HG03066 (cell line): ENCODE data around the gene TOLLIP.

Source experiments
- ATAC-seq: cut with Tn5 transposase; IDR thresholded peaks from one replicate; pipeline ENCODE4 v1.9.1; 2021; ENCODE audit warnings: low read depth; ENCODE audit not compliant: unreplicated experiment

Gene TOLLIP

DNA sequence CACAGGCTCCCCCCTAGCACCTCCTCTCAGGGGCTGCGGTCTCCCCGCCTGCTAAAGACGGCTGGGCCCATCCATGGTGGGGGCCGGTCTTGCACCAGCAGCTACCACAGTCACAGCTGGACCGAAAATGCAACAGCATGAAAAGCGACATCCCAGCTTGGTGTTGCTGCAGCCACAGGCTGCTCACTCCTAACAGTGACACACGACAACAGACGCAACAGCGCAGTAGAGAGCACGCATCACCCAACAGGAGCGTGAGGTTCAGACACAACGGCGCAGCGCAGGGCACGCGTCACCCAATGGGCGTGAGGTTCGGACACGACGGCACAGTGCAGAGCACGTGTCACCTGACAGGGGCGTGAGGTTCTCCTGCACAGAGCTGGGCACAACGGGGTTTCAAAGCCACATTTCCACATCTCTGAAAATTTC lies 24.1 kb downstream of the TOLLIP start:
- ATAC-seq = no peak

DNA sequence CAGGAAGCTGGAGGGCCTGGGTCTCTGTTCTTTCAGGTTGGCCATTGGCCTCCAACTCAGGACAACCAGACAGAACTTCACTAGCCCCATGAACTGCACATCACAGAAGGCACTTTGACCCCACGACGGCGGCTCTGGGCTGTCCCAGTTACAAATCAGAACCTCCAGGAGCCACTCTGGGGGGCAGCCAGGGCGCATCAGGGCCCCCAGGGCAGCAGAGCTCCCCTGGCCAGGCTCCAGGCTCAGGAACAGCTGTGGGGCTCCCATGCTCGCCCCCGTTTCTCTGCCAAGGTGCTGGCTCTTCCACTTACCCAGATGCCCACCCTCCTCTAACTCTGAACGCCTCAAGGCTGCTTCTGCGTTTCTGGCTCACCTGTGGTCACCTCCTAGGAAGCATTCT lies 25.5 kb downstream of the TOLLIP start:
- no peak for ATAC-seq

DNA sequence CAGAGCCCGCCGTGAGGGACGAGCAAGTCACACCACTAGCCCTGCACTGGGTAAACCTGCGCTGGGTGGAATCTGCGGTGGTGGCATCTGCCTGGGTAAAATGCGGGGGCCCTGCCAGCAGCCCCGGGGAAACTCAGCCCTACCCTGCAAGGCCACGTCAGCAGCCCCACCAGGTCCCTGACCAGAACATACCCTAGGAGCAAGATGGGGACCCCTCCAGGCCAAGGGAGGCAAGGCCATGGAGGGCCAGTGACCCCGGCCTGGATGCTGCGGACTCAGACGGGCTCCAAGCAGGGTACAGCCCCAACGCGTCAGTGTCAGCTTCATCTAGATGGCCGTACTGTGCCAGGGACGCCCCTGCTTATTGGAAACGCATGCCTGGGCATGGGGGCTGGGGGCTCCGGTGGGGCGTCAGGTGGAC lies 26.3 kb downstream of the TOLLIP start:
- no peak for ATAC-seq

DNA sequence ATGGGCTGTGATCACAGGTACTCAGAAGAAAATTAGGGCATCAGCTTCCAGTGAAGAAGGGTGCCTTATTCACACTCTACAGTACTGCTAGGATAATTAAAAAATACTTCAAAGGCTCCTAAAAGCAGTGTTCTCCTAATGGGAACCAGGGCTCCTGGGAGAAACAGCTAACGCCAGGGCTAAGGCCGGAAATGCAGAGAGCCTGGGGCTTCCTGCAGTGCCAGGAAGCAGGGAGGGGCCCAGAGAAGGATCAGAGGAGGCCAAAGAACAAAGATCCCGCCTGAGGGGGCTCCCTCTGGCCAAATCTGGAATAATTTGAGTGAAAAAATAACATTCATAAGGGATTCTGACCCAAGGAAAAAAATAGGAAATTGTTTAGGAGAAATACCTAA lies 27.5 kb downstream of the TOLLIP start:
- ATAC-seq = no peak

DNA sequence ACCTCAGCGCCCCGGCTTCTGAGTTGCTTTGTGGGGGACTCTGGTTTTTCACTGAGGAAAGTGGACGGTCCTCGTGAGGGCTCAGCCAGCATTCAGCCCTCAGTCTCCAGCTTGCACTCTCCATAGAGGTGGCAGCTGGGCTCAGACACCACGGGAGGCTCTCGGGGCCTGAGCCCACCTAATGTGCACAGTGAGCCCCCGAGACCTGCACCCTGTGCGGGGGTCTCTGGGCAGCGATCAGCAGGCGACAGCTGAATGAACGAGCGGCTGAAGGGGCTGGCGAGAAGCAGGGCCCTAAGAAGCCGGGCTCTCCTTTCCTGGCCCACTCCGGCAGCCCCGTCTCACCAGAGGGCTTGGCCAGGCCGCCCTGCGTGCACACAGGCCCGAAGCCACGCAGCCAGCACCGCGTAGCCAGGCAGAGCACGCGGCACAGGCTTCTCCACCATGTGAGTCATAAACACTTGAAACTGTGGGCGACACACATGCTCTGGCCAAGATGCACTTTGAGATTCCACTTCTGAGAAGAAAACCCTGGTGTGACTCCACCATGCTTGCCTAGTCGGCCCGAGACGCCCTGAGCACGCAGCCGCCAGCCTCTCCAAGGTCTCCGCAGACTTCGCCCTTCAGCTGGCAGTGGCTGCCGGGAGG lies 28.0 kb downstream of the TOLLIP start:
- ATAC-seq = no peak

DNA sequence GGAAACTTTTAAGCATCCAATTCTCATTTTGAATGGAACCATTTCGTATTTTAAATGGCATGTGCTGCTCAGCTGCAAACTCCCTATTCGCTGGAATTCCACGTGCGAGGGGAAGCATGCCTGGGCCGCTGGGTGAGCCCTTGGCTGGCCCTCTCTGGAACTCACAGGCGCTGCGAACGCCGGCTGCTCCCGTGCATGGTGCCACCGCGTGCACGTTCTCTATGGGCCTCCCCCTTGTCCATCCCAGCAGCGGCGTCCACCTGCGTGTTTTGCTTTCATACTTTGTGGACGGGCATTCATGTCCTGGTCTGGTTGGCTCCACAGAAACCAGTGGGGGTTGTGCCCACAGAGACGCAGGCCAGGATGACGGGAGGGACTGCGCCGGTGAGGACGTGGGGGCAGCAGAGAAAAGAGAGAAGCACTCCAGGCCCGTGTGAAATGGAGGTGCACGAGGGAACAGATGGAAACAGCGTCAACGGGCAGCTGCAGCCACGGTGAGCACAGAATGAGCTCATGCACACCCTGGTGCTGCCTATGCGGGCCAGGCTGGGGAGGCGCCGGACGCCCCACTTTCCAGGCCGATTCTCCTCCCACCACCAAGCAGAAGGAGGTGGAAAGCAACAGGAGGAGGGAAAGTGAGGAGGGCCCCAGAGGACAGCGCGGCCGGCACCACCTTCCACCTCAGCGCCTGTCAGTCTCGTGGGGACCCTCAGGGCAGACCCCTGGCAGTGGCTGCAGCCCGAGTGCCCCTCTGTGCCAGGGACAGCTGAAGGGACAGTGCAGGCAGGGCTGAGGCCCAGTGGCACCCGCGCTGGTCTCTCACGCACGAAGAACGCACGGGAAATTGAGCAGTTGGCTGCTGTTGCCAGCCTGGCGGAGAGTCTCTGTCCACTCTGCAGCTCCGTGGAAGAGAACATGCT lies 29.1 kb downstream of the TOLLIP start:
- ATAC-seq = no peak

DNA sequence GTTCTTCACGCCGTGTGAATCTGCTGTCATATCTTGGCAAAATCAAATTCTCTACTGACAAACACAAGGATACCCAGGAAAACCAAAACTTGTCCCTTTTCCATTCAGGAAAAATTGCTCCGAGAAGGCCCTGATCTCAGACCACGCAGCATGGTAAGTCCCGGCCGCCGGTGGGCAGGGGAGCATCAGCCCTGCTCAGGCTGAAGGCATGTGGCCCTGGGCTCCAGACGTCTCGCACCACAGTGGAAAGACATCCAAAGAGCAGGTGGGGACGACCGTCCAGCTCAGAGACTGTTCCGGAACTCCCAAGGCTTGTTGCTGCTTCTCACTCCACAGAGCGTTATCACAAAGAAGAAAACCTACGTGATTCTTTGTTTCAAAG lies 29.8 kb downstream of the TOLLIP start:
- no peak for ATAC-seq

DNA sequence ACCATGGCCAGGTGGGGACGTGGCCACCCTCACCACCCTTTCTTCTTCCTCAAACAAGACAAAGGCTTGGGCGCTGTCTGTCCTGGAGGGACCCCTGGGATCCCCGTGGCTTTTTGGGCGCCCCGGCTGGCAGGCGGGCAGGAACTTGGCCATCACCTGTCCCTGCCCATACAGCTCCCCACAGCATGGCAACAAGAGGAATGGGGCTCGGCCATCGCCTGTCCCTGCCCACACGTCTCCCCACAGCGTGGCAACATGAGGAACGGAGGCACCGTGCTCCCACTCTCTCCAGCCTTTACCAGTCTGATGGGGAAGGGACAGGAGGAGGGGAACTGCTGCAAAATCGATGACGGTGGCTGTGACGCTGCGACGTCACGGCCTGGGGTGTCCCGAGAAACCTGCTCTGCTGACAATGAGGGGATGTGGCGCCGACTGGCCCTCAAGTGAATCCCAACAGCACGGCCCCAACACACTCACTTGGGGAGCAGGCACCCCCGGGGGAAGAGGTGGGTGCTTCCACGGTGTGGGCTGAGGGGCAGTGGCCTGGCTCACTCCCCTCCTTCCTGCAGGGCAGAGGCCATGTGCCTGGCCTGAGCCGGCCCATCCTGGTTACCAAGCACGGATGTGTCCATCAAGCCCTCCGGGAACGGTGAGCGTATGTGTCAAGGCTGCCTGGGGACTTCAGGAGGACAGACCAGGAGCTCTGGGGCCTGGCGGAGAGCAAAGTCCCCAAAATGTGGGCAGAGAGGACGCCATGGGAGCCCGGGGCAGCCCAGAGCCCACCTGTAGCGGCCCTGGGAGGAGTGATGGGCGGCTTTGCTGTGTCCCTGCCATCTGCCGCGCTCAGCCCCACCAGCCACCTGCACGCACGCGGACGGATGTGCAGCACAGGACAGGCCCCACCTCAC lies 30.4 kb downstream of the TOLLIP start:
- no peak for ATAC-seq

DNA sequence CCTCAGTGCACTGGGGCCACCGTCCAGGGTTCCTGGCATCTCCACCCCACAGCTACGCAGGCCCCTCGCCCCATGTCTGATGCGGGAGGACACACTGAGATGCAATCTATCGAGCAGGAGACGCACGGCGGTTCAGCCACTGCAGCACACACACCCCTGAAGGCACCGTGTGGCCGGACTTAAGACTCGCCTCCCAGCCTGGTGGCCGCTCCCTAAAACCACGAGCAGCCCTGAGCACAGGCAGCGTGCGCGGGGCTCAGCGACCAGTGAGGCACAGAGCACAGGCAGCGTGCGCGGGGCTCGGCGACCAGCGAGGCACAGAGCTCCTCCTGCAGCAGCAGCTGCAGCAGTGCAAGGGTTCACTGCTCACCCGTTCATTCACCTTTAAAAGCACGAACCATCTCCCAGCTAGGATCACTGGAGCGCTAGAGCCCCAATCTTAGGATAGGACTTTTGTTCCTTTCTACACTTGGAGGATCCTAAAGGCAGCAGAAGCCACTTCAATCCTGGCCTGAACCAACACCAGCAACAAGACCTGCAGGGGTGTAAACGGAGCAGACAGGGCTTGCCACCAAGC lies 31.4 kb downstream of the TOLLIP start:
- no peak for ATAC-seq

DNA sequence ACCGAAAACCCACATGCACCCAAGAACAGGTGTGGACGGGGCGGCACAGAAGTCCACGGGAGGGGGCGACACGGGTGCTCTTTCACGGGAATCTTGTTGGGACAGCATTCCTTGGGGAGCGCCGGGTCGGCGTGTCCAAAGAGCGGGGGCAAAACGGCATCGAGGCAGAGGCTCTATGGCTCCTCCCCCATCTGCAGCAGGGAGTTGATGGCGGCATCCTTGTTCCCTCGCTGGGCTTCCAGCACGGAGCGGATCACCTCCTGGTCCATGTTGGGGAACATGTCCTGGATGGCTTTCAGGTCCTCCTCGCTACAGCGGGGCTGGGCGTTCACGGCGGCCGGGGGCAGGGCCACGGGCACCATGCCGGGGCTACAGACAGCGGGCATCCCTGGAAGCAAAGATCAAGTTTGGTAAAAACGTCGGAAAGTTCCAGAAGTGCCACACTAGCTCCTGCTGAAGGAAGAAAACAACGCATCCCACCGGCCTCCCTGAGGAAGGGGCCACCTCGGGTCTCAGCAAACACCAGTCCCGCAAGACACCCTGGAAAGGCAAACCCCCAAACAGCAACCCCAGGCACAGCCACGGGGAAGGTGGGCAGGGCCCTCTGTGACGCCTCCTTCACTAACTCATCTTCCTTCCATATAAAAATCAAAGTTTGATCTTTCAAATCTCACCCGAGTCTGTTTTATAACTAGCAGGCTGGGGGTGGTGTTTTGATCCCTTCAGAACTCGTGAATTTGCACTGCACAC lies 32.4 kb downstream of the TOLLIP start:
- ATAC-seq = no peak

DNA sequence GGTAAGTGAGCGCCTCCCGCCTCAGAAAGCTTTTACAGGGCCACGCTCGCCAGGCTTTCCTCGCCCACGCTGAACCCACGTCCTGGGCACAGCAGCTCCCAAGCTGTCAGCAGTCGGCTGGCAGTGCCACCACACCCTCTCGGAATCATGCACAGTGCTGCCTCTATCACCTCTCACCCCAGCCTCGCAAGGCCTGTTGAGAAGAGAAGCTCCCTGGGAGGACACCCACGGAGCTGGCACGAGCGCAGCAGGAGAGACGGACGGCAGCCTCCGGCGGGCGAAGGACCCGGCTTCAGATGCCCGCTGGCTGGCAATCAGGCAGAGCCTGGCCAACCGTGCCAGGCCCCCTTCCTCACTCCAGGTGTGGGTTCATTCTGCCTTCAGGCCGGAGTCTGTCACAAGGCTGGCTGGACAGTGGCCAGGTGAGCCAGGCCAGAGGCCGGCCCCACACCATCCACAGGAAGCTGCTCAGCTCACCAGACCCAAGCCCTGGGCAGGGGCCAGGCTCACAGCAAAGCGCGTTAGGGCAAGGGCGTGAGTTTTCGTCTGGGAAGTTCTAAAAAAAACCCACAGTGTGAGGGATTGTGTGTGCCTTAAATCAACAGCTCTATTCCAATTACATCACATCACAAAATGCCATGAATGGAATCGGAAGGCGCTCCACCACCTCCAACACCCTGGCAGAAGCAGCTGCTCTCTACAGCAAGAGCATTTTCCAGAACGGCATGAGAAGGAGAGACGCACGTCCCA lies 33.2 kb downstream of the TOLLIP start:
- ATAC-seq = no peak

DNA sequence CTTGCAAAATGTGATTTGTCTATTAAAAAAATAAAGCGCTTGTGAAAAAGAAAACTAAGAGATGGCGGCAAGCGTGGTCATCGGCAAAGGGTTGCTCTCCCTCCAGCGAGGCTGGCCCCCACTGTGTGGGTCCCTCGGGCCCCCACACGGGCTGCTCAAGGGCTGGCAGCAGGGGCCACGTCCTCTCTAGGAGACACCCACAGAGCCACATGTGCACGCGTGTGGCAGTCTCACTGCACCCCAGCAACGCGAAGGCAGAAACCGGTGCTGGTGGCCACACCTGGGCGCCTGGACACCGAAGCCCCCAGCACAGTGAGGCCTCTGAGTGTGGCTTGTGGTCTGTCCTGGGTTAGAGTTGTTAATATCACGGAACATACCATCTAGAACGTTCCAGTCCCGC lies 34.4 kb downstream of the TOLLIP start:
- no peak for ATAC-seq

DNA sequence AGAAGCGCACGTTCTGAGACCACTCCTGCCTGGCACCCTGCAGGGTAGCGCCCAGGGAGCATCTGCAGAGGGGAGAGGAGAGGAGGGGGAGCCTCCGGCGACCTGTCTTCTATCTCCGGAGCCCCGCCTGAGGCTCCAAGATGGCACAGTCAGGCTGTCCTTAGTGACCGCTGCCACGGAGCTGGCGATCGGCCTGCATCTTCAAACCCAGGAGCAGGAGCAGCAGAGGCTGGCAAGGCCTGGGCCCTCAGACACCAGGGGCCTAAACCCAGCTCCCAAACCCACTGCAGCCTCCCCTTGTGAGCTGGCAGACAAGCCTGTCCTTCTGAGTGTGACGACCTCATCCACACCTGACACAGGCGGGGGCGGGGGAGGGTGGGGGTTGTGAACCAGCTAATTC lies 34.9 kb downstream of the TOLLIP start:
- ATAC-seq = no peak

DNA sequence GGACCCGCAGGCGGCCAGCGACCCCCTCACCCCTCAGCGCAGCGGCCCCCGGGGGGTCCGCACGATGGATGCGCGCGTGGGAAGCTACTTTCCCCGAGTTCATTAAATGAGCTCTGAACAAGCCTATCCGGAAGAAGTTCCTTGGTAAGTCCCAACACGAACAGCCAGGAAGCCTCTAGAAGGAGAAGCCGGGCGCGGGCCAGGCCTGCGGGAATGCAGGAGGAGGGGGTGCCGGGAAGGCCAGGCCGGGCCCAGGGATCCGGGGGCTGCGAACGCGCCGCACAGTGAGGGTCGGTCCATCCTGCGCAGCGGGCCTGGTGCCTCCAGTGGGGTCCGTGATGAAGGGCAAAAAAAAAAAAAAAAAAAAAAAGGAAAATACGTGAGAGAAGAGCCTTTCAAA lies 36.9 kb downstream of the TOLLIP start:
- no peak for ATAC-seq

DNA sequence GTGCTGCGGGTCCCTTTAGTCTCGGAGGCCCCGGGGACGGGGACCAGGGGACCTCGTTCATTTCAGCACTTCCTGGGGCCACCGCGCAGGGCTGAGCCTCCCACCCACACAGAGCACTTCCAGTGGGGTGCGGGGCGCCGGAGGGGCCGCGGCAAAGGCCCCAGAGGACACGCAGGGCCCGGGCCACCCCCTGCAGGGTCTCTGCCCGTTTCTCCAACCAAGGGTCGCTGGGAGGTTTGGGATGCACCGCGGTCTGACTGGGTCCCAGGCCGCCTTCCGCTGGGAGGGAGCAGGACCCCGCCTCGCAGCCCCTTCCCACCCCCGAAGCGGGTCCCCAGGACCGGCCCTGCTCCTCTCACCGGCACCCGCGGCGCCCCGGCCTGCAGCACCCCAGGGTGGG lies 37.5 kb downstream of the TOLLIP start:
- no peak for ATAC-seq

DNA sequence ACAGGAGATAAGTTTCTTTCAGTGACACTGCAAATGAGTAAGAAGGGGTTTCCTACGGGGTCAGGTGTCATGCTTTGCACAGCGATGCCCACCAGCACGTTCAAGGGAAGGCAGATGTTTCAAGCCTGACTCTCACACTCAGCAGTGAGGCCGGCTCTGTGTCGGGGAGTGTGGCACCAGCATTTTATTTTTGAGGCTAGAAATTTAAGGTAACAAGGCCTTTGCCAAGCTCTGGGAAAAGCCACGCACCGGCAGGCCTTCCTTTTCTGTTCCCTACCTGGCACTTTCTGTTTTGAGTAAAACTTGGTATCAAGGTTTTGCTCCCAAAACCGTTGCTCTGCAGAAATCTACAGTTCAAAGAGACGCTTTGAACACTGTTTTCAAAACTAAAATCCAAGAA lies 38.0 kb downstream of the TOLLIP start:
- no peak for ATAC-seq

DNA sequence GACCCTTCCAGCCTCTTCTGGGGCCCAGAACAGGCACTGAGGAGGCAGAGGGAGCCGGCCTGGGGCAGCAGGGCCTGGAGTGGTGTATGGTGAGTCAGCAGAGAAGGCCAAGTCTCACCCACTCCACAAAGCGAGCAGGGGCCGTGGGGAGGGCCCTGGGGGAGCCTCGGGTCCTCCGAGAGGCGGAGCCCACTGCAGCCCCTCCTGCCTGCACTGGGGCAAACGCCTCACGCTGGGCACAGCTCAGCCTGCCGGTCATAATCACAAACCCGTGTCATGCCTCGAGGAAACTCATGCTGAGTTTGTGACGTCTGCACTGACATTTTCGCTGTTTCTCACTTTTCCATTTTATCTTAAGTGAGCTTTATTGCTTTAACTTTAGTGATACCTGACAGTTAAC lies 38.4 kb downstream of the TOLLIP start:
- ATAC-seq = no peak

DNA sequence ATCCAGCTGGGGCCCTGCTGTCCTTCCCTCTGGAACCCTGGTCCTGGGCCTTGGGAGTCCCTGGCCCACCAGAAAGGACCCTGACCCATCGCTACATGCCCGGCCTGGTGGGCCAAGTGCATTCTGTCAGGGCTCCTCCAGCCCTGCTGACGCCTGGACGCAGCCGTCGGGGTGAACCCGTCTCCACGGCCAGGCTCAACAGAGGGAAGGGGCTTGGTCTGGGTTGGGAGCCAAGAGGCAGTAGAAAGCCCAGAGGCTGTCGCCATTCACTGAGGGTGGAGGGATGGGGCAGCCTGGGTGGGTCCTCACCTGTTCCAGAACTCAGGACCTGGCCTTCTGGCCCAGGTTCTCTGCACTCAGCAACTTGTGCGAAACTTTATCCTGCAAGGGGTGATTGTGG lies 39.0 kb downstream of the TOLLIP start:
- no peak for ATAC-seq

DNA sequence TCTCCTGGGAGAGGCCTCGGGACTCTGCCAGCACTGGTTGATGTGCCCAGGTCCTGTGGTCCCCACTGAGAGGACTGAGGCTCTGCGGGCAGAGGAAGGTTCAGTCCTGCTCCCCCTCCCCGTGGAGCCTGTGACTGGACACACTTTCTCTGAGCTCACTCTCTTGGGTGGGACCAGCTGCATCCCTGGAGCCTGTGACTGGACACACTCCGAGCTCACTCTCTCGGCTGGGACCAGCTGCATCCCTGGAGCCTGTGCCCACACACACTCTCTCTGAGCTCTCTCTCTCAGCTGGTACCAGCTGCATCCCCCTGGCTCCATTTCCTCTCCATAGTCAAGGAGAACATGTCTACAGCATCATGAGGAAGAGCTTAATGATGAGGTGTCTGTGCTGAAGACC lies 39.5 kb downstream of the TOLLIP start:
- no peak for ATAC-seq
